ENCODE results near the gene ERVK3-1.
"Not testable (repeated sequence)": the region's sequence is repeated elsewhere in the genome, so short reads cannot be mapped to it uniquely, and the experiment has no call there.

- not testable (repeated sequence) for TF ChIP-seq EZH2 (IDR thresholded peaks at IDR 0.05; ENCODE audit: insufficient read depth, poor library complexity, severe bottlenecking); EZH2phosphoT487 (IDR thresholded peaks at IDR 0.05; ENCODE audit: insufficient read depth, low read depth)
Measured at GRCh38 chr19:58310685-58311084, 5.5 kb downstream of the ERVK3-1 start.
